DMS79 treated with DMSO at 0.1 percent for 48 hours (cell line): Measurements from ENCODE around the gene PRR19.
"Not testable (repeated sequence)": the region's sequence is repeated elsewhere in the genome, so short reads cannot be mapped to it uniquely, and the experiment has no call there.

Experiments
- DNase-seq: peaks from one replicate; lab custom pipeline; 2025; lab: John Stamatoyannopoulos, UW

Gene PRR19

DNA sequence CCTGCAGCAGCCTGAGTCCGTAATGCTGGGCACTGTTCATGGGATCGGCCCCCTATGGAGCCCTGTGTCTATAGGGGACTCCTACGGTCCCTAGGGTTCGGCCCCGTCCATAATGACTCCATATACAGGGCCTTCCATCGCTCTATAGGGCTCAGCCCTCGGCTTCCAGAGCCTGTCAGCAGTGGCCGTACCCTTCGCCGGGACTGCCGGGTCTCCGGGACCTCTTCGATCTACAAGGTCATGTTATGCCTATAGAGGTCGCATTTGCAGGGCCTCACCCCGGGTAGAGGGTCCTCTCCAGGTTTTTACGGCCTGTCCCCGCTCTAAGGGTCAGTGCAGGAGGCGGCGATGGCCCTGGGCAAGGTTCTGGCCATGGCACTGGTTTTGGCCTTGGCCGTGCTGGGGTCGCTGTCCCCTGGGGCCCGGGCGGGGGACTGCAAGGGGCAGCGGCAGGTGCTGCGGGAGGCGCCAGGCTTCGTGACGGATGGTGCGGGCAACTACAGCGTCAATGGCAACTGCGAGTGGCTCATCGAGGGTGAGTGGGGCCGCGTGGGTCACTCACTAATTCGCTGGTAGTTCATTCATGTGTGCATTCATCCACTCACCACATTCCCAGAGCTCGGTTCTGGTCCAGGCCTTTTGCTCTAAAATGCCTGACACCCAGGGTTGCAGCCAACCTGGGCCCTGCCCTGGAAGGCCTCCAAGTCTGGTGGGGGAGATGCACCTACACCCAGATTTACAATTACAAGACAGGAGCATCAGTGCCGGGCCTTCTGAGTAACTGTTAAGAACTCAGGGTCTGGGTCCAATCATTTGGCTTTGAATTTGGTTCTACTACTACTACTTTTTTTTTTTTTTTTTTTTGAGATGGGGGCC lies 24.2 kb downstream of the PRR19 start:
- peak; percentile 31 for DNase-seq

DNA sequence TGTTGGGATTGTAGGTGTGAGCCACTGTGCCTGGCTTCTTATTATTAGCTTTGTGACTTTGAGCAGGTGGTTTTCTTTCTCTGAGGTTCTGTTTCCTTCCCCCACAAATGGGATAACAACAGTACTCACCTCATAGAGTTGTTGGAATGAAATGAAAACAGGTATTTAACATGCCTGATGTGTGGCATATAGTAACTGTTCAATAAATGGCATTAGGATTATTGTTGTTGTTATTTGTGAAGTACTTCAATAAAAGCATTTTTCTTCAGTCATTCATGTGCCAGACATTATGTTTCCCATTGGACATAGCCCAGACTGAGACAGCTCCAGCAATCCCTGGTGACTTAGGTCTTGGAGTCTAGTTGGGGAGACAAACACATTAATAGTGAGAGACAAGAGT lies 25.0 kb downstream of the PRR19 start:
- DNase-seq, result no peak

DNA sequence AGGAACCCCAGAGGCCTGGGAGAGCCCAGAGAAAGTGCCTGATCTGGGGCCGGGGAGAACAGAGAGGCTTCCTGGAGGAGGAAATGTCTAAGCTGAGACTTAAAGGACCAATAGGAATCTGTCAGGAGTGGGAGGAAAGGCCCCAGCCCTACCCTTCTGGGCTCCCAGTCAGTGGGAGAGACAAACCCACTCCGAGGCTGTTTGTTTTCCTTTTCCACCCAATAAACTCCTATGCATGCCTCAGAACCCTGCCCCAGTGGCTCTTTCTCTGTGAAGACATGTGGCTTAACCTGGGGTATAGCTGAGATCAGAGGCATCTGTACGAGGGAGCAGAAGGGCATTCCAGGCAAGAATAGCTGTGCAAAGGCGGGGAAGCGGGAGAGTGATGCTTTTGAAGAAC lies 25.4 kb downstream of the PRR19 start:
- DNase-seq, result no peak

DNA sequence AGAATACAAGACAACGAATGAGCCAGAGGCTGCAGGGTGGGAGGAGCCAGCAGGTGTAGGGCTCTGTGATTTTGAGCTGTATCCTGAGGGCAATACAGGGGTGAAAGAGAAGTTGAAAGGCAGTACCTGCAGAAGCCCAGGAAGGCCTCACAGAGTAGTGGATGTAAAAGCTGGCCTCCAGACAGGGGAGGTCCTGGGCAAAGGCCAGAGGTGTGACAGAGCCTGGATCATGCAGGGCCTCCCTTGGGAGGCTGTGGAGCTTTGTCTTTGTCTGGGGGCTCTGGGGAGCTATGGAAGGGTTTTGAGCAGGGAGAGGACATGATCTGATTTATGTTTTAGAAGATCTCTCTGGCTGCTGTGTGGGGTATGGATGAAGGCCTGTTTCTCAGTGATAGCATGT lies 26.2 kb downstream of the PRR19 start:
- no peak for DNase-seq

- no peak for DNase-seq
Observed at GRCh38 chr19:42328854-42329253, 26.9 kb downstream of the PRR19 start.

DNA sequence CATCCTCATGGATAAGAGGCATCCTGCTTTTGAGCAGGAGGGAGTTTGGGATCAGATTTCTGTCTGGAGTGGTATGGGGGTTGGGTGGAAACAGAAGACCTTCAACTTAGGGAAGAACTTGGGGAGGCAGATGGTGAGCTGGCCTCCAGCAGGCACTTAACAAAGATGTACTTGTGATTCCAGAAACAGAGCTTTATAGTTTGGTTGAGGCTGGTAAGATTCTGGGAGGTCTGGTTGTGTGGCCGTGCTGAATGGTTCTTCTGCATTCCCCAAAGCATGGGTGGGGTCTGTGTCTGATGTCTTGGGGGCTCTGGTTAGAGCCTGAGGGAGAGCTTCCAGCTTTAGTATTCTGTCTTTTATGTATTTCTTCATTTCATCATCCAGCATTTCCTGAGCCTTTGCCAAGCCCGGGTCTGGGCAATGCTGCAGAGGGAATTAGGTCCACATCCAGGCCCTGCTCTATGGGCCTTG lies 28.3 kb downstream of the PRR19 start:
- DNase-seq, result peak; percentile 94

DNA sequence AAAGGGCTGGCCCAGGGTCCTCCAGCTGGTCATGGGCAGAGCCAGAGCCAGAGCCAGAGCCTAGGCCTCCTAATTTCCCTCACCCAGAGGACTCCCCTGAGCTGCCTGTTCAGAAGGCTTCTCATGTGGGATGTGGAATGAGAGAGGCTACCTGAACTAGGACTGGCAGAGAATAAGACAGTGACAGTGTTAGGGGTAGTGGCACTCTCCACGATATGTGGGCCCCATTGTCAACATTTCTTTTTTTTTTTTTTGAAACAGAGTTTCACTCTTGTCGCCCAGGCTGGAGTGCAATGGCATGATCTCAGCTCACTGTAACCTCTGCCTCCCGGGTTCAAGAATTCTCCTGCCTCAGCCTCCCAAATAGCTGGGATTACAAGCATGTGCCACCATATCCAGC lies 29.4 kb downstream of the PRR19 start:
- not testable (repeated sequence) for DNase-seq

DNA sequence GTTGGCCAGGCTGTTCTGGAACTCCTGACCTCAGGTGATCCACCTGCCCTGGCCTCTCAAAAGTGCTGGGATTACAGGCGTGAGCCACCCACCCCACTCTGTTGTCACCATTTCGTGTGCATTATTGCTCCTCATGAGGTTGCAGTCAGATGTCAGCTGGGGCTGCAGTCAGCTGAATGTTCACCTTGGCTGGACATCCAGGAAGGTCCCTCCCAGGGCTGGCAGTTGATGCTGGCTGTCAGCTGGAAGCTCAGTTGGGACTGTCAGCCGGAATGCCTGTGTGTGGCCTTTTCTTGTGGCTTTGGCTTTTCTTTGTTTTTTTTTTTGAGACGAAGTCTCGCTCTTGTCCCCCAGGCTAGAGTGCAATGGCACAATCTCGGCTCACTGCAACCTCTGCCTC lies 30.1 kb downstream of the PRR19 start:
- DNase-seq, result no peak

DNA sequence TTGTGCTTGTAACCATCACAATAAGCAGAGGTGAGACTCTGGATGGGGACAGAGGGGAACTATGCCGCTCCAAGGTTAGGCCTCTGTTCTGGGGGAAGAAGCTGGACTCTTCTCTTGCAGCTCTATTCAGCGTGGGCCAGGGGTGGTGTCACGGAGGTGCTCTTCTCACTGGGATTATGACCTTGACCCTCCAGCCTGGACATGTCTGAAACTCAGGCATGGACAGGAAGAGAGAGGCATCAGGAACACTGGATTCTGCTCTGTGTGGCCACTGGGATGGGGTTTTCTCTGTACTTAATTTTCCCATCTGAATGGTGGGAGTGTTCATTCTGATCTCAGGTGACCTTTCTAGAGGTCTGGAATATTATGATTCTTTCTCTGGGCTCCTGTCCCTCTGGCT lies 31.1 kb downstream of the PRR19 start:
- no peak for DNase-seq

- DNase-seq, result no peak
Observed at GRCh38 chr19:42333975-42334696, 32.2 kb downstream of the PRR19 start.

DNA sequence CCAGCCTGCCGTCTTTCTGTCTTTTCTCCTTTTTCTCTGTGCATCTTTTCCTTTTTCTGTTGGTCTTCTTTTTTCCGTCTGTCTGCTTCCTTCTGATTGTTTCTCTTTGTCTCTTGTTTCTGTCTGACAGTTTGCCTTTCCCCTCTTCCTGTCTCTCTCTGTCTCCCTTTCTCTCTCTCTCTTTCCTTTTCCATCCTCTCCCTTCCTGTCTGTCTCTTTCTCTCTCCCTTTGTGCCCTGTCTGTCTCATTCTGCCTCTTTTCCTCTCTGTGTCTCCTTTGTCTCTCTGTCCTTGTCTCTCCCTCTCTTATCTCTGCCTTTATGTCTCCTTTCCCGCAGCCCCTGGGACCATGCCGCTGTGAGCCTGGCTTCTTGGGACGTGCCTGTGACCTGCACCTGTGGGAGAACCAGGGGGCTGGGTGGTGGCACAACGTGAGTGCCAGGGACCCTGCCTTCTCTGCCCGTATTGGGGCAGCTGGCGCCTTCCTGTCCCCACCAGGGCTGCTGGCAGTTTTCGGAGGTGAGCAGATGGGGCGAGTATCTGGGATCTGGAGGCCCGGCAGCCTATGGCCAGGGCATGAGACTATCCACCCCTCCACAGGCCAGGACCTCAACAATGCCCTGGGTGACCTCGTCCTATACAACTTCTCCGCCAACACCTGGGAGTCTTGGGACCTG lies 32.9 kb downstream of the PRR19 start:
- no peak for DNase-seq

- DNase-seq, result no peak
Observed at GRCh38 chr19:42335374-42335936, 33.5 kb downstream of the PRR19 start.

- no peak for DNase-seq
Observed at GRCh38 chr19:42335971-42336370, 34.0 kb downstream of the PRR19 start.

GRCh38 chr19:42339126-42339860 lies 37.4 kb downstream of the PRR19 start:
- DNase-seq, result not testable (repeated sequence)

- not testable (repeated sequence) for DNase-seq
Observed at GRCh38 chr19:42339922-42340321, 38.0 kb downstream of the PRR19 start.

GRCh38 chr19:42343344-42344110 lies 41.6 kb downstream of the PRR19 start:
- no peak for DNase-seq

DNA sequence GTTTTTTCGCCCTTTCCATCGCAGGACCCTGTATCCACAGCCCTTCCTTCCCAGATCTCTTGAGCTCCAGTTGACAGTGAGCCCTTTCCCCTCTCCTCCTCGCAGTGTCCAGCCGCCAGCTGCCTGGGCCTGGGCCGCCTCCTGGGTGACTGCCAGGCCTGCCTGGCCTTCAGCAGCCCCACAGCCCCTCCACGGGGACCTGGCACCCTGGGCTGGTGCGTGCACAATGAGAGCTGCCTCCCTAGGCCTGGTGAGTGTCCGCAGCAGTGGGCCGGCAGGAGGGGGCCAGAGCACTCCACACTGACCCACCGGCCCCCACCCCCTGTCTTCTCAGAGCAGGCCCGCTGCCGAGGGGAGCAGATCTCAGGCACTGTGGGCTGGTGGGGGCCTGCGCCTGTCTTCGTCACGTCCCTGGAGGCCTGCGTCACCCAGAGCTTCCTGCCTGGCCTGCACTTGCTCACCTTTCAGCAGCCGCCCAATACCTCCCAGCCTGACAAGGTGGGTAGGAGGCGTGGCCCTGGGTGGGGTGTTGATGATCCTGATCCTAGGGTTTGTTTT lies 42.5 kb downstream of the PRR19 start:
- DNase-seq, result no peak

DNA sequence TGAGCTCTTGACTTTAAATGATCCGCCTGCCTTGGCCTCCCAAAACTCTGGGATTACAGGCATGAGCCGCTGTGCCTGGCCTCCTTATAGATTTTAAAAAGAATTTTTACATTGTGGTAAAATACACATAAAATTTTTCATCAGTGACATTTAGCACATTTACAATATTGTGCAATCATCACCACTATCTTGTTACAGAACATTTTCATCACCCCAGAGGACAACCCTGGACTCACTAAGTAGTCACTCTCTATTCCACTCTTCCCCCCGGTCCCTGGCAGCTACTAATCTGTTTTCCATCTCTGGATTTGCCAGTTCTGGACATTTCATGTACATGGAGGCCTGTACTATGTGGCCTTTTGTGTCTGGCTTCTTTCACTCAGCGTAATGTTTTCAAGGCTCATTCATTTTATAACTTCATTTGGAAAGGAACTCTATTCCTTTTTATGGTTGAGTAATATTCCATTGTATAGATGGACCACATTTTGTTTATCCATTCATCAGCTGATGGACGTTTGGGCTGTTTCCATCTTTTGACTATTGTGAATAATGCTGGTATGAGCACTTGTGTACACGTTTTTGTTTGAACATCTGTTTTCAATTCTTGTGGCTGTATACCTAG lies 43.4 kb downstream of the PRR19 start:
- no peak for DNase-seq

DNA sequence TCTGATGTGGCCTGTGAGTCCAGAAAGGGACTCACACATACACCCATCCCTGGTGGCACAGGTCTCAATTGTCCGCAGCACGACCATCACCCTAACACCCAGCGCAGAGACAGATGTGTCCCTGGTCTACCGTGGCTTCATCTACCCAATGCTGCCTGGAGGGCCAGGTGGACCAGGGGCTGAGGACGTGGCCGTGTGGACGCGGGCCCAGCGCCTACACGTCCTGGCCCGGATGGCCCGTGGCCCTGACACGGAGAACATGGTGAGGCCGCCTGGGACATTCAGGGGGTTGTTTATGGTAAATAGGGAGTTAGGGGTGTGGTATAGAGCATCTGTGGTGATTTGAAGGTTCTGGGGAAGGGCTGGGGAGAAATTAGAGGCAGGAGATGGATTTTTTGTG lies 46.3 kb downstream of the PRR19 start:
- DNase-seq, result no peak
